ENCODE data around the gene RBL2. TPM values are rescaled to one million over a fixed set of nuclear protein-coding genes. Genes with fewer than 3 reads are reported as not detected.

Gene RBL2
- total RNA-seq, 1 donor from 2014 or later, result 38.0 TPM

DNA sequence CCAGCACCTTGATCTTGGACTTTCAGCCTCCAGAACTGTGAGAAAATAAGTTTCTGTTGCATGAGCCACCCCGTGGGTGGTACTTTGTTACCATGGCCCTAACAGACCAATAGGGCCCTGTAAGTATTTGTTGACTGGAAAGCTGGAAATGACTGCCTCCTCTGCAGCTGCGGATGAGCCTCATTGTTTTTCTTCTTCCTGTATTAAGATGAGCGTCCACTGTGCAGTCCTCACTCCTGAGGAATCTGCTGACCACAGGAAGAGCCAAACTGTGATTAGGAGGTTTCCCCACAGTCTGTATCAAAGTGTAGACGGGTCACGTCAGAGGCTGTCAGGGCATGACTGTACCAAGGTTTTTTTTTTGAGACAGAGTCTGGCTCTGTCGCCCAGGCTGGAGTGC lies 81.0 kb downstream of the RBL2 start:
- Mint-ChIP-seq H3K4me1 (ENCODE audit: unreplicated experiment) (peaks cover 38% of the 10 kb centered on the region), H3K27ac (ENCODE audit: unreplicated experiment) (peak overlapping the region; percentile 72), H3K9me3 (ENCODE audit: unreplicated experiment) (no peaks in the 10 kb centered on the region), H3K4me3 (ENCODE audit: unreplicated experiment) (no peak overlapping the region), H3K27me3 (ENCODE audit: unreplicated experiment) (peaks cover 7% of the 10 kb centered on the region), H3K36me3 (ENCODE audit: low read depth, unreplicated experiment) (peaks cover 17% of the 10 kb centered on the region)
- no peak for DNase-seq (ENCODE audit: low spot score)
- TF ChIP-seq, protein P1, sequence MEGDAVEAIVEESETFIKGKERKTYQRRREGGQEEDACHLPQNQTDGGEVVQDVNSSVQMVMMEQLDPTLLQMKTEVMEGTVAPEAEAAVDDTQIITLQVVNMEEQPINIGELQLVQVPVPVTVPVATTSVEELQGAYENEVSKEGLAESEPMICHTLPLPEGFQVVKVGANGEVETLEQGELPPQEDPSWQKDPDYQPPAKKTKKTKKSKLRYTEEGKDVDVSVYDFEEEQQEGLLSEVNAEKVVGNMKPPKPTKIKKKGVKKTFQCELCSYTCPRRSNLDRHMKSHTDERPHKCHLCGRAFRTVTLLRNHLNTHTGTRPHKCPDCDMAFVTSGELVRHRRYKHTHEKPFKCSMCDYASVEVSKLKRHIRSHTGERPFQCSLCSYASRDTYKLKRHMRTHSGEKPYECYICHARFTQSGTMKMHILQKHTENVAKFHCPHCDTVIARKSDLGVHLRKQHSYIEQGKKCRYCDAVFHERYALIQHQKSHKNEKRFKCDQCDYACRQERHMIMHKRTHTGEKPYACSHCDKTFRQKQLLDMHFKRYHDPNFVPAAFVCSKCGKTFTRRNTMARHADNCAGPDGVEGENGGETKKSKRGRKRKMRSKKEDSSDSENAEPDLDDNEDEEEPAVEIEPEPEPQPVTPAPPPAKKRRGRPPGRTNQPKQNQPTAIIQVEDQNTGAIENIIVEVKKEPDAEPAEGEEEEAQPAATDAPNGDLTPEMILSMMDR (IDR thresholded peaks at IDR 0.05; ENCODE audit: unreplicated experiment), result no peak

DNA sequence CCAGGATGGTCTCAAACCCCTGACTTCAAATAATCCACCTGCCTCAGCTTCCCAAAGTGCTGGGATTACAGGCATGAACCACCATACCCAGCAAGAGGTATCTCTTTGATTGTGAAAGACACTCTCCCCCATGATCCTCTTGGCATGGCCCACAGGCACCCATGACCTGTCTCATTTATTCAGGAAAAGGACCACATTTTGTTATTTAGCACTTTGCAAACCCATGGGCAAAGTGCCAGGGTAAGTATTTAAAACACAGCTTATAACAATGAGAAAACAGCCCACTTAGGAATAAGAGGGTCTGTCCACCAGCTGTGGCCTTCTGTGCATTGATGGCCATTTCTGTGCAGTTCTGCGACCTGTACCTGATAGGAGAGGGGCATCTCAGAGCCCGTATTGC lies 81.5 kb downstream of the RBL2 start:
- DNase-seq (ENCODE audit: low spot score), result no peak
- Mint-ChIP-seq H3K27ac (ENCODE audit: unreplicated experiment) (peak overlapping the region; percentile 49), H3K9me3 (ENCODE audit: unreplicated experiment) (no peaks in the 10 kb centered on the region), H3K4me3 (ENCODE audit: unreplicated experiment) (no peak overlapping the region), H3K27me3 (ENCODE audit: unreplicated experiment) (peaks cover 7% of the 10 kb centered on the region), H3K36me3 (ENCODE audit: low read depth, unreplicated experiment) (peaks cover 17% of the 10 kb centered on the region), H3K4me1 (ENCODE audit: unreplicated experiment) (peaks cover 35% of the 10 kb centered on the region)
- TF ChIP-seq, protein P1 (IDR thresholded peaks at IDR 0.05; ENCODE audit: unreplicated experiment), result no peak

DNA sequence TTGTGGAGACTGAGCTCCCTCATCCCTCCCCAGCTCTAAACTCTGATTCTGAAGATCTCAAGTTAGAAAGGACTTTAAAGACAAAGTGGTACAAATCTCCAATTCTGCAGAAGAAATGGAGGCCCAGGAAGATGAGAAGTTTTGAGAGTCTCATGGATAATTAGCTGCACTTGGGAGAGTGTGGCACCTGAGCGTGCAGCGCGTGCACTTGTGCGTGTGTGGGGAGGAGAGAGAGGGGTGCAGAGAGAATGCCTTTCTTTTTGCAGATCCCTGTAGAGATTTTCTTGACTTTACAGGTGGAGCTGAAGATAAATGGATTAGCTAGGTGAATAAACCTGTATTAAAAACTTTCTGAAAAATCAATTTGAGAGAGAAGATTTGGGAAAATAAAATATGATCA lies 83.6 kb downstream of the RBL2 start:
- no peak for DNase-seq (ENCODE audit: low spot score)
- Mint-ChIP-seq H3K27ac (ENCODE audit: unreplicated experiment) (peak overlapping the region; percentile 44), H3K36me3 (ENCODE audit: low read depth, unreplicated experiment) (peaks cover 12% of the 10 kb centered on the region), H3K4me3 (ENCODE audit: unreplicated experiment) (no peak overlapping the region), H3K9me3 (ENCODE audit: unreplicated experiment) (no peaks in the 10 kb centered on the region), H3K27me3 (ENCODE audit: unreplicated experiment) (peaks cover 6% of the 10 kb centered on the region), H3K4me1 (ENCODE audit: unreplicated experiment) (peaks cover 32% of the 10 kb centered on the region)
- TF ChIP-seq, protein P1 (IDR thresholded peaks at IDR 0.05; ENCODE audit: unreplicated experiment), result no peak

DNA sequence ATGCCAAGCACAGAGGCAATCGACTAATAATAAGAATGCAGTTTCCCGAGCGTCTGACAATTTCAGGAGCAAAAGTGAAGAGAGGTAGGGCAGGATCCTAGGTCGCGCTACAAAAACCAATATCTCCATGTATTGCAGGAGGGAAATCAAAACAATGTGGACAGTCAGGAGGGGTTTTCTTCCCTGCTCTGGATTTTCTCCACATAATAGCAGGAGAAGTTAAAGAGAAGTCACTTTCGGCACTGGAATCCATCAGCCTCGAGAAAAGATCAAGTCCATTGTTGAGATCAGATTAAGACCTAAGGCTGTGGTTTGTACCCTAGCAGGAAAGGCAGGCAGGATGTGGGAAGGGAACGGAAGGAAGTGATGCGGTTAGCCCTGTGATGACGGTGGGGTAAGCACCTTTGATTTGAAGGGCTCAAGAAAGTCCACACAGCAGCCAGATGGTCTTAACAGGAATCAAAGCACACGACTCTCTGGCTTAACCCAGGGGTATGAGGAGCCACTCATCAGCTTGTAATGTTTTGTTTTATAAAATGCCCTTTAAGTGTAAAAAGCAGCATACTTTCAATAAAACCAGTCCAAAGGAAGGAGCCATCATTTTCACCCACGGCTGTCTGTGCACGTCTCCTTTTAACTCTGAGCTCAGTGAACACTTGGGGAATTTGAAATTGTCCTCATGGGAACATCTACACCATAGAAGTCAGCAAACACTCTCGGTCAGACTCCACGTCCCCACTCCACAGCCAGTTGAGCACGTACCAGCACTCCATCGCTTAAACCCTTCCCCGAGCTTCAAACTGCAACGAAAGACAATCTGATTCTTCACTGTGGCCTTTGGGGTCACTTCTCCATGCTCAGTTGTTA lies 84.5 kb downstream of the RBL2 start:
- Mint-ChIP-seq H3K27ac (ENCODE audit: unreplicated experiment) (peak overlapping the region; percentile 92), H3K9me3 (ENCODE audit: unreplicated experiment) (no peaks in the 10 kb centered on the region), H3K4me1 (ENCODE audit: unreplicated experiment) (peaks cover 32% of the 10 kb centered on the region), H3K27me3 (ENCODE audit: unreplicated experiment) (peaks cover 6% of the 10 kb centered on the region), H3K36me3 (ENCODE audit: low read depth, unreplicated experiment) (peaks cover 12% of the 10 kb centered on the region), H3K4me3 (ENCODE audit: unreplicated experiment) (peak overlapping the region; percentile 63)
- peak; percentile 54 for DNase-seq (ENCODE audit: low spot score)
- TF ChIP-seq, protein P1 (IDR thresholded peaks at IDR 0.05; ENCODE audit: unreplicated experiment), result no peak

DNA sequence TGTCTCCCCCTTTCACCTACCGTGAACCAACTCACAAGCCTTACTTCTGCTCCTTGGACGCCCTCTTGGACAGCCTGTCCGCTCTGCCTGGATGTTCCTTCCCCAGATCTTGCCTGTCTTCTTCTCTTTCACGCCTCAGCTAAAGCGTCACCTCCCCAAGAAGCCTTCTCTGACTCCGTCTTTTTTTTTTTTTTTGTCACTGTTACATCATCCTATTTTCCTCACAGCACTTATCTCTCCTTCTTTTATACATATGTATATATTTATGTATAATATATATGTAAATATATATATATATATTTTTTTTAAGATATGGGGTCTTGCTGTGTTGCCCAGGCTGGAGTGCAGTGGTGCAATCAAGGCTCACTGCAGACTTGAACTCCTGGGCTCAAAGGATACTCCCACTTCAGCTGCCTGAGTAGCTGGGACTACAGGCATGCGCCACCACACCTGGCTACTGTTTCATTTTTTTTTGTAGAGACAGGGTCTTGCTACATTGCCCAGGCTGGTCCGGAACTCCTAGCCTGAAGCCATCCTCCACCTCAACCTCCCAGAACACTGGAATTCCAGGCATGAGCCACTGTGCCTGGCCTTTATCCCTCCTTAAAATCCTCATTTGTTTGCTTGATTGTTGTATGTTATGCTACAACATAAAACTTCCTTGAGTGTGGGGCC lies 85.3 kb downstream of the RBL2 start:
- H3K27me3 Mint-ChIP-seq (ENCODE audit: unreplicated experiment), result peaks cover 6% of the 10 kb centered on the region
- no peaks in the 10 kb centered on the region for H3K9me3 Mint-ChIP-seq (ENCODE audit: unreplicated experiment)
- TF ChIP-seq, protein P1 (IDR thresholded peaks at IDR 0.05; ENCODE audit: unreplicated experiment), result no peak
- no peak for DNase-seq (ENCODE audit: low spot score)
- H3K4me3 Mint-ChIP-seq (ENCODE audit: unreplicated experiment), result peak overlapping the region; percentile 63
- peak overlapping the region; percentile 92 for H3K27ac Mint-ChIP-seq (ENCODE audit: unreplicated experiment)
- peaks cover 8% of the 10 kb centered on the region for H3K36me3 Mint-ChIP-seq (ENCODE audit: low read depth, unreplicated experiment)
- peaks cover 32% of the 10 kb centered on the region for H3K4me1 Mint-ChIP-seq (ENCODE audit: unreplicated experiment)

Measured in endothelial cell (in vitro differentiated cells).